Astrocyte of the spinal cord (primary cell): ENCODE measurements around the gene C14orf119.
A peak's percentile ranks its signal among the peaks of the same experiment; 100 is the strongest.

ENCODE experiments used
- DNase-seq: peaks from one replicate; pipeline ENCODE4 v3.0.0; 2011; ENCODE audit warnings: low read depth, low spot score
- H3K4me3 ChIP-seq: 2 replicates; pipeline ENCODE4 v1.5.1; 2011; ENCODE audit warnings: low read depth, mild to moderate bottlenecking, low read length, moderate library complexity
- in situ Hi-C: cut with HindIII; loops from 2 replicates; pipeline ENCODE4 v1.10.0; 2017; ENCODE audit warnings: low sequenced_read_pairs
- TF ChIP-seq, protein P1 (sequence below): IDR thresholded peaks from 2 replicates; pipeline ENCODE4 v1.5.1; 2012; ENCODE audit warnings: low read depth, mild to moderate bottlenecking, low read length, inconsistent platforms

The C14orf119 gene

GRCh38 chr14:23110579-23111365 lies 15.5 kb downstream of the C14orf119 start:
- no peak overlapping the region for H3K4me3 ChIP-seq
- TF ChIP-seq, protein P1, sequence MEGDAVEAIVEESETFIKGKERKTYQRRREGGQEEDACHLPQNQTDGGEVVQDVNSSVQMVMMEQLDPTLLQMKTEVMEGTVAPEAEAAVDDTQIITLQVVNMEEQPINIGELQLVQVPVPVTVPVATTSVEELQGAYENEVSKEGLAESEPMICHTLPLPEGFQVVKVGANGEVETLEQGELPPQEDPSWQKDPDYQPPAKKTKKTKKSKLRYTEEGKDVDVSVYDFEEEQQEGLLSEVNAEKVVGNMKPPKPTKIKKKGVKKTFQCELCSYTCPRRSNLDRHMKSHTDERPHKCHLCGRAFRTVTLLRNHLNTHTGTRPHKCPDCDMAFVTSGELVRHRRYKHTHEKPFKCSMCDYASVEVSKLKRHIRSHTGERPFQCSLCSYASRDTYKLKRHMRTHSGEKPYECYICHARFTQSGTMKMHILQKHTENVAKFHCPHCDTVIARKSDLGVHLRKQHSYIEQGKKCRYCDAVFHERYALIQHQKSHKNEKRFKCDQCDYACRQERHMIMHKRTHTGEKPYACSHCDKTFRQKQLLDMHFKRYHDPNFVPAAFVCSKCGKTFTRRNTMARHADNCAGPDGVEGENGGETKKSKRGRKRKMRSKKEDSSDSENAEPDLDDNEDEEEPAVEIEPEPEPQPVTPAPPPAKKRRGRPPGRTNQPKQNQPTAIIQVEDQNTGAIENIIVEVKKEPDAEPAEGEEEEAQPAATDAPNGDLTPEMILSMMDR: no peak
- in situ Hi-C loops: no loop called here

DNA sequence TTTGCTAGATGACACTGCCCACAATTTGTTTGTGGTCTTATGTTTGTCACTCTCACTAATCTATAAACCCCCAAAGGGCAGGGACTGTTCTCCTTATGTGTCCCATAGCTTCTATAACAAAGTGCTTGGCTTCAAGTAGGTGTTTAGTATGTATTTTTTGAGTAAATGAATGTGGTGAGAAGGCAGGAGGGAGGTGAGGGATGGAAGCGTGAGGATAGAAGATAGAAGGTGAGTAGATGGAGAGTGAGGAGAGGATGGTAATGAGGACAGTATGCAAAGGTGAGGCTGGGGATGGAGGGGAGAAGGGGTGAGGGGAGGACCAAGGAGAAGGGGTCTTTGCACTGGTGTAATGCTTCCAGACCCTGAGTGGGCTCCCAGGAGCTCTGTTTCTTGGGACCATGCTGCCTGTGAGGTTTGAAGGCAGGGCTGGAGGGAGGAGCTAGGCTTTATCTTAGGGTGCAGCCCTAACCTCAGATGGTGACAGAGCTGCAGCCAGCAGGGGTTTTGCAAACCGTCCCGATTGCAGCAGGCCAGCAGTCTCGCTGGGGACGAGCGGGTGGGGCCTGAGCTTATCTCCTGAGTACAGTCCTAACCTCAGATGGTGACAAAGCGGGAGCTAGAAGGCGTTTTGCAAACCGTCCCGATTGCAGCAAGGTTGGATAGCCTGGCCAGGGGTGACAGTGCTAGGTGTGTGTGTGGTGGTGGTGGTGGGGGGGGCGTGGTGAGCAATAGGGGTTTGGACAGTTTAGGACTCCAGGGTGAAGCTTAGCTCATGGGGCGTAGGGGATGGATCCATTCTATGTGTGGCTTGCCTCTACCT lies 17.3 kb downstream of the C14orf119 start:
- TF ChIP-seq, protein P1: no peak
- H3K4me3 ChIP-seq: no peak overlapping the region
- in situ Hi-C loops: no loop called here
- no peak for DNase-seq

More at GRCh38 chr14:23110579-23111365, 15.5 kb downstream of the C14orf119 start:
- no peak for DNase-seq

DNA sequence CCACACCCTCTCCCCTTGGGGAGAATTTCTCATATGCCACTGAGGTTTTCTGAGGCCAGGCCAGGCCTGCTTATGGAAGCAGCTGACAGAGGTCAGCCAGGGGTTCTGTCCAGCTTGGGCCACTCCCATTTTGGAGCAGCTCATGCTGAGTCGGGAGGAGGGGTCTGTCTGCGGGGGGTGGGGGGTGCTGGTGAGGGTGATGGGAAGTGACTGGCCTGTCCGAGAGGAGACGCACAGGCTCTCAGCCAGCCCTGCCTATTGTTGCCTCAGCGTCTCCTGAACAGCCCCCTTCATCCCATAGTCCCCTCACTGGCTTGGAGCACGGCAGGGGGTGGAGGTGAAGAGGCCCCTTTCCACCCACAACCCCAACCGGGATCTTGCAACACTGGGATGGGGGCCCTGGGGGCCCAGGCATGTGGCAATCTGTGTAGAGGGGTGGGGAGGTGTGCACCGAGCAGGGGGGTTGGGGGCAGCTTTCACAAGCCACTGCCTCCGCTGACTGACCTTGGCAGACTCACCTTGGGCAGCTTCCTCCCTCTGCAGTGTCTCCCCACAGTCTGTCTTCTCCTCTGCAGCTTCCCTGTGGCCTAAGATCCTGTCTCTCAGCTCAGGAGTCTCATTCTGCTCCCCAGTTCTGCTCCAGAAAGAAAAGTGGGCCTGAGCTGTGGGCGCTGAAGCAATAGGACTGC lies 18.3 kb downstream of the C14orf119 start:
- TF ChIP-seq, protein P1: no peak
- DNase-seq: peak; percentile 69
- H3K4me3 ChIP-seq: no peak overlapping the region
- in situ Hi-C loops: no loop called here

- TF ChIP-seq, protein P1: no peak
- in situ Hi-C loops: no loop called here
- no peak overlapping the region for H3K4me3 ChIP-seq
Measured at GRCh38 chr14:23114120-23114458, 18.8 kb downstream of the C14orf119 start.

GRCh38 chr14:23114669-23115038 lies 19.3 kb downstream of the C14orf119 start:
- no peak for DNase-seq
- in situ Hi-C loops: no loop called here
- H3K4me3 ChIP-seq: no peak overlapping the region
- TF ChIP-seq, protein P1: no peak

More at GRCh38 chr14:23114120-23114458, 18.8 kb downstream of the C14orf119 start:
- DNase-seq: no peak

GRCh38 chr14:23115039-23115731 lies 19.9 kb downstream of the C14orf119 start:
- DNase-seq: peak; percentile 96
- in situ Hi-C loops: no loop called here
- TF ChIP-seq, protein P1: no peak
- no peak overlapping the region for H3K4me3 ChIP-seq
